Mesothelial cell of epicardium (in vitro differentiated cells): ENCODE measurements around the gene ADD1. TPM values are rescaled to one million over a fixed set of nuclear protein-coding genes. Genes with fewer than 3 reads are reported as not detected.

Source experiments
- DNase-seq, 2 experiments: peaks; one replicate each; pipeline ENCODE4 v3.0.0; 2021; ENCODE audit warnings: low spot score in 2 of 2; ENCODE audit not compliant: unreplicated experiment in 2 of 2
- H3K27ac Mint-ChIP-seq: 2 replicates; pipeline ENCODE4 v1.8.0; 2021; ENCODE audit warnings: mixed read lengths
- H3K27me3 Mint-ChIP-seq: 2 replicates; pipeline ENCODE4 v1.8.0; 2021; ENCODE audit warnings: low read depth, mixed read lengths
- H3K36me3 Mint-ChIP-seq: 2 replicates; pipeline ENCODE4 v1.8.0; 2021; ENCODE audit warnings: mixed read lengths
- H3K4me1 Mint-ChIP-seq: 2 replicates; pipeline ENCODE4 v1.8.0; 2021; ENCODE audit warnings: mixed read lengths
- H3K4me3 Mint-ChIP-seq: 2 replicates; pipeline ENCODE4 v1.8.0; 2021; ENCODE audit warnings: mild to moderate bottlenecking, moderate library complexity, mixed read lengths
- H3K9me3 Mint-ChIP-seq: 2 replicates; pipeline ENCODE4 v1.8.0; 2021; ENCODE audit warnings: mixed read lengths
- total RNA-seq: library from RNA; stranded (reverse); gene quantifications from 3 replicates; pipeline ENCODE4 v1.2.1, GENCODE V29; 2021
- TF ChIP-seq, protein P1 (sequence below): fragments of 200-600 bp; sonication (generic); IDR thresholded peaks from one replicate; pipeline ENCODE4 v1.5.0; 2021; ENCODE audit warnings: antibody characterized with exemption; ENCODE audit not compliant: unreplicated experiment

Gene ADD1
- total RNA-seq, 1 donor from 2014 or later: 297 TPM

DNA sequence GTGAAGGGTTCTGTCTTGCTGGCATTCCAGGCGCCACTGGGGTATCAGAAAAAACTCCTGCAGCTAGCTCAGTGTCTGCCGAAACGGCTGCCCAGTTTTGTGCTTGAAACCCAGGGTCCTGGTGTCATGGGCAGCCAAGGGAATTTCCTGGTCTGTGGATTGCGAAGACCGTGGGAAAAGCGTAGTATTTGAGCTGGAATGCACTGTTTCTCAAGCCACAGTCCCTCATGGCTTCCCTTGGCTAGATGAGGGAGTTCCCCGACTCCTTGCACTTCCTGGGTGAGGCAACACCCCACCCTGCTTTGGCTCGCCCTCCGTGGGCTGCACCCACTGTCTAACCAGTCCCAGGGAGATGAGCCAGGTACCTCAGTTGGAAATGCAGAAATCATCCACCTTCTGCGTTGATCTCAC, 79.5 kb downstream of the ADD1 start:
- peaks cover 22% of the 10 kb centered on the region for H3K9me3 Mint-ChIP-seq
- no peaks in the 10 kb centered on the region for H3K4me1 Mint-ChIP-seq
- no peak for DNase-seq
- H3K27me3 Mint-ChIP-seq: no peaks in the 10 kb centered on the region
- TF ChIP-seq, protein P1, sequence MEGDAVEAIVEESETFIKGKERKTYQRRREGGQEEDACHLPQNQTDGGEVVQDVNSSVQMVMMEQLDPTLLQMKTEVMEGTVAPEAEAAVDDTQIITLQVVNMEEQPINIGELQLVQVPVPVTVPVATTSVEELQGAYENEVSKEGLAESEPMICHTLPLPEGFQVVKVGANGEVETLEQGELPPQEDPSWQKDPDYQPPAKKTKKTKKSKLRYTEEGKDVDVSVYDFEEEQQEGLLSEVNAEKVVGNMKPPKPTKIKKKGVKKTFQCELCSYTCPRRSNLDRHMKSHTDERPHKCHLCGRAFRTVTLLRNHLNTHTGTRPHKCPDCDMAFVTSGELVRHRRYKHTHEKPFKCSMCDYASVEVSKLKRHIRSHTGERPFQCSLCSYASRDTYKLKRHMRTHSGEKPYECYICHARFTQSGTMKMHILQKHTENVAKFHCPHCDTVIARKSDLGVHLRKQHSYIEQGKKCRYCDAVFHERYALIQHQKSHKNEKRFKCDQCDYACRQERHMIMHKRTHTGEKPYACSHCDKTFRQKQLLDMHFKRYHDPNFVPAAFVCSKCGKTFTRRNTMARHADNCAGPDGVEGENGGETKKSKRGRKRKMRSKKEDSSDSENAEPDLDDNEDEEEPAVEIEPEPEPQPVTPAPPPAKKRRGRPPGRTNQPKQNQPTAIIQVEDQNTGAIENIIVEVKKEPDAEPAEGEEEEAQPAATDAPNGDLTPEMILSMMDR: no peak
- no peak overlapping the region for H3K4me3 Mint-ChIP-seq
- H3K27ac Mint-ChIP-seq: no peak overlapping the region
- H3K36me3 Mint-ChIP-seq: peaks cover 57% of the 10 kb centered on the region

- H3K4me3 Mint-ChIP-seq: no peak overlapping the region
- H3K27ac Mint-ChIP-seq: no peak overlapping the region
- H3K36me3 Mint-ChIP-seq: peaks cover 55% of the 10 kb centered on the region
Measured at GRCh38 chr4:2923668-2924173, 80.1 kb downstream of the ADD1 start.

GRCh38 chr4:2924286-2924685, 80.6 kb downstream of the ADD1 start:
- H3K27me3 Mint-ChIP-seq: no peaks in the 10 kb centered on the region
- peaks cover 16% of the 10 kb centered on the region for H3K9me3 Mint-ChIP-seq
- DNase-seq: peak in 1 of 2 experiments; percentile 1
- peaks cover 55% of the 10 kb centered on the region for H3K36me3 Mint-ChIP-seq
- H3K4me1 Mint-ChIP-seq: no peaks in the 10 kb centered on the region
- no peak overlapping the region for H3K27ac Mint-ChIP-seq
- H3K4me3 Mint-ChIP-seq: no peak overlapping the region
- TF ChIP-seq, protein P1: no peak

More at GRCh38 chr4:2923668-2924173, 80.1 kb downstream of the ADD1 start:
- Mint-ChIP-seq H3K4me1 (no peaks in the 10 kb centered on the region), H3K27me3 (no peaks in the 10 kb centered on the region), H3K9me3 (peaks cover 17% of the 10 kb centered on the region)
- TF ChIP-seq, protein P1: no peak
- peak in 1 of 2 experiments; percentile 11 for DNase-seq

DNA sequence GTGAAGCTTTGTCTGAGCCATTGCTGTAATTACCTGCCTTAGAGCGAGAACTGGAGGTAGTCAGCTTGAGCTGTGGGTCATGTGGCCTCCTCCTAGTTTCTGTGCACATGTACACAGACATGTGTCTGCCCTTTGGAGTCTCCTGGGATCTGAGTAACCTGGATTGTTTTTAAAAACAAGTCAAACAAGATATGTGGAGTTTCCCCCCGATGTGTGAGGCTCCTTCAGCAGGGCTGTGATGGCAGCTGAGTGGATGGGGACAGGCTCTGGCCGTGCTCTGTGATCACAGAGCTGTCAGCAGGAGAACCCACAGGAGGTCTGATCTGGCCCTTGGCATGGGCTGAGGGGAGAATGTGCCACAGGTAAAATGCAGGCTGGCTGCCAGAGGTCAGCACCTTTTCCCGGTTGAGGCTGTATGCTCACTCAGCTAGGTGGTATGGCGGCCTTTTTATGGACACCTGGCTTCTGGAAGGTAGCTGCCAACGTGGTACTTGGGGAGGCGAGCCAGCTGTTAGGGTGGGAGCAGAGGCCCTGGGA, 81.2 kb downstream of the ADD1 start:
- TF ChIP-seq, protein P1: no peak
- H3K27me3 Mint-ChIP-seq: no peaks in the 10 kb centered on the region
- no peaks in the 10 kb centered on the region for H3K4me1 Mint-ChIP-seq
- peak in 1 of 2 experiments; percentile 6 for DNase-seq
- peaks cover 10% of the 10 kb centered on the region for H3K9me3 Mint-ChIP-seq
- peak overlapping the region; percentile 9 for H3K27ac Mint-ChIP-seq
- peaks cover 50% of the 10 kb centered on the region for H3K36me3 Mint-ChIP-seq
- H3K4me3 Mint-ChIP-seq: no peak overlapping the region

- no peak overlapping the region for H3K4me3 Mint-ChIP-seq
Measured at GRCh38 chr4:2925496-2925895, 81.9 kb downstream of the ADD1 start.

More at GRCh38 chr4:2925496-2925895, 81.9 kb downstream of the ADD1 start:
- DNase-seq: no peak
- TF ChIP-seq, protein P1: no peak
- Mint-ChIP-seq H3K27ac (no peak overlapping the region), H3K4me1 (no peaks in the 10 kb centered on the region), H3K27me3 (no peaks in the 10 kb centered on the region), H3K36me3 (peaks cover 43% of the 10 kb centered on the region), H3K9me3 (peaks cover 4% of the 10 kb centered on the region)
